ENCODE data around the gene FRAS1. TPM values are rescaled to one million over a fixed set of nuclear protein-coding genes. Genes with fewer than 3 reads are reported as not detected.

Gene FRAS1
- total and polyA plus RNA-seq, 2 donors (not counting 3 experiments of a cell fraction or from before 2014, with no cell fraction given): 1.4 to 3.6 TPM

DNA sequence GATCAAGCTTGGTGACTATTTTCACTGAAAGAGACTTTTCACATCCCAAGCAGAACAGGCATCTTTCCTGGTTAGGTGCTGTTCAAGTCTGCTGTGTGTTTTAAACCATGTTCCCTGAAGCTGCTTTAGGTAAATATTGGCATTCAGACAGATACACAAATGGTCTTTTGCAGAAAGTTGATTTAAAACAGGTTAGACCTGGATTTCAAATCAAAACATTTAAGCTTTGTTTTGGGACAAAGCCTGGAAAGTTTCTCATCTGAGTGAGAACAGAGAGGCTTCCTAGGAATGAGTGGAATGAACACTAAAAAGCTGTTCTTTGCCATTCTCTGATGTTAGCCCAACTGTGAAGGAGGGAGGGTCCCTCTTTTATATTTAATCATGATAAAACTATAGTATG lies 504.6 kb downstream of the FRAS1 start:
- Histone ChIP-seq H3K9me1 (replicated peaks; ENCODE audit: control insufficient read depth, extremely low read depth, insufficient read depth, low read length) (no peaks in the 10 kb centered on the region), H2AFZ (ENCODE audit: low read depth, low read length) (no peak overlapping the region), H3K4me1 (ENCODE audit: control insufficient read depth, extremely low read depth, insufficient read depth, low read length) (peaks cover 65% of the 10 kb centered on the region), H3K27ac (ENCODE audit: insufficient read depth, low read depth, low read length) (peak overlapping the region; percentile 65), H3K4me3 (replicated peaks in 1 of 3; ENCODE audit: insufficient read depth in 1 of 3, low read depth in 1 of 3, low read length in 3 of 3) (no peak overlapping the region), H3K9me3 (replicated peaks; ENCODE audit: control insufficient read depth, insufficient read depth, low read length) (no peaks in the 10 kb centered on the region), H3K9ac (replicated peaks; ENCODE audit: extremely low read depth, insufficient read depth, low read length) (no peak overlapping the region), H3K27me3 (ENCODE audit: control insufficient read depth in 2 of 2, insufficient read depth in 2 of 2, low read length in 2 of 2) (no peaks in the 10 kb centered on the region), H3K36me3 (ENCODE audit: control insufficient read depth in 2 of 2, extremely low read depth in 1 of 2, insufficient read depth in 2 of 2, low read length in 2 of 2) (no peaks in the 10 kb centered on the region), H3K79me2 (ENCODE audit: control insufficient read depth, insufficient read depth, low read length) (no peaks in the 10 kb centered on the region), H4K20me1 (replicated peaks; ENCODE audit: control insufficient read depth, extremely low read depth, insufficient read depth, low read length) (no peaks in the 10 kb centered on the region), H3K4me2 (ENCODE audit: insufficient read depth, low read length) (no peak overlapping the region)
- dilution Hi-C loops (cut with MboI; ENCODE audit: extremely low pct_ligation_motif_present, low sequenced_read_pairs): no loop called here
- no TSS peak for BruUV-seq (replicated peaks)
- TF ChIP-seq POLR2A (IDR thresholded peaks at IDR 0.05; ENCODE audit: low read depth, low read length) (no peak), JUN (IDR thresholded peaks at IDR 0.05; ENCODE audit: borderline replicate concordance, insufficient read depth, insufficient read length, low read depth) (no peak), EZH2 (IDR thresholded peaks at IDR 0.05; ENCODE audit: borderline replicate concordance, low read depth, low read length, severe bottlenecking) (no peak), MYC (IDR thresholded peaks at IDR 0.05; ENCODE audit: low read depth, low read length) (no peak), FOS (IDR thresholded peaks at IDR 0.05; ENCODE audit: borderline replicate concordance, insufficient read depth, low read length) (no peak), POLR2AphosphoS5 (IDR thresholded peaks at IDR 0.05; ENCODE audit: insufficient read depth, low read depth, low read length) (no peak), GATA2 (IDR thresholded peaks at IDR 0.05; ENCODE audit: insufficient read depth, insufficient read length, low read depth, low read length) (no peak)
- TF ChIP-seq, protein P1, sequence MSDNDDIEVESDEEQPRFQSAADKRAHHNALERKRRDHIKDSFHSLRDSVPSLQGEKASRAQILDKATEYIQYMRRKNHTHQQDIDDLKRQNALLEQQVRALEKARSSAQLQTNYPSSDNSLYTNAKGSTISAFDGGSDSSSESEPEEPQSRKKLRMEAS (IDR thresholded peaks at IDR 0.05; ENCODE audit: insufficient read depth, insufficient read length): no peak
- TF ChIP-seq, protein P2, sequence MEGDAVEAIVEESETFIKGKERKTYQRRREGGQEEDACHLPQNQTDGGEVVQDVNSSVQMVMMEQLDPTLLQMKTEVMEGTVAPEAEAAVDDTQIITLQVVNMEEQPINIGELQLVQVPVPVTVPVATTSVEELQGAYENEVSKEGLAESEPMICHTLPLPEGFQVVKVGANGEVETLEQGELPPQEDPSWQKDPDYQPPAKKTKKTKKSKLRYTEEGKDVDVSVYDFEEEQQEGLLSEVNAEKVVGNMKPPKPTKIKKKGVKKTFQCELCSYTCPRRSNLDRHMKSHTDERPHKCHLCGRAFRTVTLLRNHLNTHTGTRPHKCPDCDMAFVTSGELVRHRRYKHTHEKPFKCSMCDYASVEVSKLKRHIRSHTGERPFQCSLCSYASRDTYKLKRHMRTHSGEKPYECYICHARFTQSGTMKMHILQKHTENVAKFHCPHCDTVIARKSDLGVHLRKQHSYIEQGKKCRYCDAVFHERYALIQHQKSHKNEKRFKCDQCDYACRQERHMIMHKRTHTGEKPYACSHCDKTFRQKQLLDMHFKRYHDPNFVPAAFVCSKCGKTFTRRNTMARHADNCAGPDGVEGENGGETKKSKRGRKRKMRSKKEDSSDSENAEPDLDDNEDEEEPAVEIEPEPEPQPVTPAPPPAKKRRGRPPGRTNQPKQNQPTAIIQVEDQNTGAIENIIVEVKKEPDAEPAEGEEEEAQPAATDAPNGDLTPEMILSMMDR (IDR thresholded peaks at IDR 0.05; ENCODE audit: extremely low read depth in 1 of 2, insufficient read depth in 1 of 2, low read depth in 1 of 2, low read length in 2 of 2): no peak
- intact Hi-C loops (cut with micrococcal nuclease): no loop called here
- POLR2A ChIA-PET: interaction anchor here (0.8 to 1.4 kb wide), 2 partner anchors 8 to 9 kb away, joined by 3 to 7 read pairs; no protein-coding TSS in a partner anchor
- CTCF ChIA-PET: interaction anchor here (1.4 kb wide), 1 partner anchor 51 kb away, joined by 4 read pairs; no protein-coding TSS in a partner anchor
- FAIRE-seq: no peak
- no peak for DNase-seq (ENCODE audit: low read depth, low spot score)

Measured in endothelial cell of umbilical vein (primary cell).